NCI-H187 treated with DMSO at 0.1 percent for 48 hours (cell line): ENCODE measurements around the gene GPRASP2.

Experiments
- DNase-seq: peaks from one replicate; lab custom pipeline; 2025; lab: John Stamatoyannopoulos, UW

The GPRASP2 gene

DNA sequence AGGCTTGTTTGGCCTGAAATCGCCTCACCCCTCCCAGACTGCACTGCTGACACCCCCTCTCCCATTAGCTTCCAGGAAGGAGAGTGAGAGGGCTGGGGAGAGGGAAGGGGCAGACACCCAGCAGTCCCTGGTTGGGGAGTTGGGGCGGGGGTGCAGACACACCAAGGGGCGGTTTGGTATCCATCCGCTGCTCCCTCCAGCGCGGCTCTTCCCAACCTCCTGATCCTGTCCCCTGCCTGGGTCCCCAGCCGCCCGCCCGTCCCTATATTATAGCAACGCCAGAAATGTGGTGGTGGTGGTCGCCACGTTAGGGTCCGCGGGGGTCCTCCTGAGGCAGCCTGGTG is 33.2 kb downstream of the GPRASP2 start:
- no peak for DNase-seq

DNA sequence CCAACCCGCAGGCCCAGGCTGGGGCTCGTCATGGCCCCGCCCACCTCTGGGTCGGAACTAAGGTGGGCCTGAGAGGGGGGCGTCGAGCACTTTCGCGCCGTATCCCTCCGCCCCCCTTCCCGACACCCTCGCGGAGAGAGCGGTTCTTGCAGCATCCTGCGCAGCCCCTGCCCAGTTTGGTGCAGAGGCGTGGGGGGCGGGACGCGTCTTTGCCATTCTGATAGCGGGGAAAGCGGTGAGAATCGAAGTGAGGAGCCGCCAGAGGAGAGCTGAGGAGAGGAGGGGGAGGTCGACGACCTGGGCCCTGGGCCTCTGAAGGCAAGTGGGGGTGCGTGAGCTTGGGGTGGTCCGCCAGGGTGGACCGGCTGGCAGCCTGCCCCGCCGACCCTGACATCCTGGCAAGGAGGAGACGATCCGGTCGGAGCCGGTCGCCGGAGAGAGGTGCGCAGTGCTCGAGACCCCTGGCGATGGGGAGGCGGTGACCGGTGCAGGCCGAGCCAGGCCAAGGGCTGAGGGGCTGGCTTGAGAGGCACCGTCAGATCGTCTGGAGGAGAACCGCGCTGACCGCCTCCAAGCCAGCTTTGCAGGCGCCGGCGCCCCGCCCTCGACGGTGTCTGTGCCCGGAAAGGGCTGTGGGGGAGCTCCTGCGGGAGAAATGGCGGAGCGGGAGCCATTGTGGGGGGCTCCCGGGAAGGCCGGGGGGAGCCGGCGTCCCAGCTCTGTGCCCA is 33.8 kb downstream of the GPRASP2 start:
- DNase-seq: no peak

DNA sequence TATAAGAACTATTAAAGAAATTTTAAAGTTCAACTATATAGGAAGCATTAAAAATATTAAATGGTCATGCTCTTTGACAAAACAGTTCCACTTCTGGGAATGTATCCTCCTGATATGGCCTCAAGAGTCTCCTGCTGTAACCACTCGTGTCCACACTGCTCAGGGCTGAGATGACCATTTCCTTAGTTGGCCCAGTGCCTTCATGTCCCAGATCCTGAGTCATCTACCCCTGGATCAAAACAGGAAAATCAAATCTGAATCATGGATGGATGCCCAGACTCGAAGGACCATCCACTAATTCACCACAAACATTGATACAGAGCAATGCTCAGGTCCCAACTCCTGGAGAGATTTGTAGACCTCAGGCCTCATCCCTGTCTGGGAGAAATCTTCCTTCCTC is 53.0 kb downstream of the GPRASP2 start:
- DNase-seq: no peak

DNA sequence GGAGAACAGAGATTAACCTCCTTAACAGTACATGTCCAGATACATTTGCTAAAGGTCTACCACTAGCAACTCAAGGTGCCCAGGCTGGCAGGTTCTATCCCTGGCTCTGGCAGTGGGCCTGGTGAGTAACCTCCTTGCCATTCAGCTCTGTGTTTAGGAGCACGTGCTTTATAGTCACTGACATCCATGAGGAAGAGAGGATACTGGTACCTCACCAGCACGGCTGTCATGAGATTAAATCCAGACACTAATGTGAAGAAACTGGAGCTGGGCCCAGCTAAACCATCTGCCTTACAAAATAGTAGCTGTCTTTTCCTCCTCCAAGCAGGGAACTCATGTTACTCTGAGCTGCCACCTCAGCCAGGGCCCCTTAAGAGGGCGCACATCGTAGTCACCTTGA is 53.6 kb downstream of the GPRASP2 start:
- DNase-seq: no peak

DNA sequence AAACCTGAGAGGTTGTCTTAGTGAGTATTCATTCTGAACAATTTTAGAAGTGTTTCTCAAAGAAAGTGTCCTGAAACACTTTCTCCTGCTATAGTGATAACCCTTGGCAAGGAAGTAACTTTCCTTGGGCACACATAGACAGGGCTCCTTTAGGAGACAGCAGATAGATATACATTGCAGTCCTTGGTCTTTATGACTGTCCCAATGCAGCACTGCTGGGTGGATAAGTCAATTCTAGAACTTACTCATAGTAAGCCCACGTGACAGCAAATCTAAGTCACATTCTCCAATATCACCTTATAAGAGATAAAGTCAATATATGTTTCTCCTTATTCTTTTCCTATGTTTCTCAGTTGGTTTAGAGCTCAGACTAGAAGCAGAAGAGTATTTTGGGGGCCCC is 55.0 kb downstream of the GPRASP2 start:
- DNase-seq: no peak
